GM12878 (cell line): ENCODE results near the gene ACVR1. TPM values are rescaled to one million over a fixed set of nuclear protein-coding genes. Genes with fewer than 3 reads are reported as not detected.

ENCODE experiments used
- ATAC-seq: fragments of 200-7000 bp; cut with Tn5 transposase; 3 replicates; pipeline ENCODE4 v1.9.1; 2020; ENCODE audit warnings: mild to moderate bottlenecking, moderate library complexity
- BruUV-seq: library from RNA; stranded (reverse); fragments of 400-500 nt; replicated peaks from 2 replicates; lab custom pipeline; 2021; lab: Mats Ljungman, UMichigan
- CTCF ChIA-PET: fragments of 300-600 bp; sonication (Branson Sonifier 250); formaldehyde crosslinking; extraction: SDS; loops from one replicate; lab custom pipeline; 2021; ENCODE audit warnings: inconsistent platforms; lab: Yijun Ruan, JAX
- POLR2A ChIA-PET: fragments of 350-600 bp; formaldehyde crosslinking; extraction: SDS; loops from one replicate; lab custom pipeline; 2021; ENCODE audit warnings: inconsistent platforms; lab: Charles Lee
- RAD21 ChIA-PET: fragments of 300-600 bp; sonication (Branson Sonifier 250); formaldehyde crosslinking; loops from one replicate; lab custom pipeline; 2023; ENCODE audit warnings: antibody characterized with exemption; ENCODE audit not compliant: unreplicated experiment; lab: Charles Lee
- SMC1A ChIA-PET: fragments of 300-600 bp; sonication (Branson Sonifier 250); formaldehyde crosslinking; loops from one replicate; lab custom pipeline; 2023; ENCODE audit not compliant: unreplicated experiment, uncharacterized antibody; lab: Charles Lee
- DNase-seq: peaks from one replicate; pipeline ENCODE4 v3.0.0-alpha.2; 2011; ENCODE audit warnings: low read depth, low spot score
- FAIRE-seq: peaks from 3 replicates; lab custom pipeline; 2011; peaks lifted over from hg19 to GRCh38; lab: Jason Lieb, UNC
- H2AFZ ChIP-seq: 2 replicates; pipeline ENCODE4 v1.6.0; 2011; ENCODE audit warnings: low read depth, low read length, control low read depth; ENCODE audit not compliant: control insufficient read depth
- H3K27ac ChIP-seq: 2 replicates; pipeline ENCODE4 v1.5.1; 2011; ENCODE audit warnings: control low read depth; ENCODE audit not compliant: control insufficient read depth, insufficient read depth
- H3K27me3 ChIP-seq, 2 experiments: replicated peaks in 1 of 2; 2 replicates each; pipeline versions ENCODE4 v1.6.0 to v1.6.1; 2011; ENCODE audit warnings: low read length in 1 of 2; ENCODE audit not compliant: control insufficient read depth in 2 of 2, insufficient read depth in 2 of 2
- H3K36me3 ChIP-seq, 2 experiments: 2 replicates each; pipeline ENCODE4 v1.5.1; 2011; ENCODE audit warnings: low read length in 1 of 2; ENCODE audit not compliant: control insufficient read depth in 2 of 2, insufficient read depth in 2 of 2
- H3K4me1 ChIP-seq: 2 replicates; pipeline ENCODE4 v1.6.1; 2011; ENCODE audit warnings: mild to moderate bottlenecking, low read length, moderate library complexity, mixed read lengths; ENCODE audit not compliant: control insufficient read depth, insufficient read depth
- H3K4me2 ChIP-seq: 2 replicates; pipeline ENCODE4 v1.6.0; 2011; ENCODE audit warnings: control low read depth; ENCODE audit not compliant: control insufficient read depth, insufficient read depth
- H3K4me3 ChIP-seq: fragments of 200-600 bp; sonication (generic); 2 replicates; pipeline ENCODE4 v1.5.1; 2016
- H3K79me2 ChIP-seq: 2 replicates; pipeline ENCODE4 v1.6.0; 2011; ENCODE audit warnings: low read length; ENCODE audit not compliant: control insufficient read depth, insufficient read depth
- H3K9ac ChIP-seq: 2 replicates; pipeline ENCODE4 v1.8.0; 2011; ENCODE audit warnings: low read length, control low read depth, mixed read lengths; ENCODE audit not compliant: control insufficient read depth, insufficient read depth
- H3K9me3 ChIP-seq: replicated peaks from 3 replicates; pipeline ENCODE4 v1.5.1; 2011; ENCODE audit warnings: mild to moderate bottlenecking, low read length; ENCODE audit not compliant: control insufficient read depth, insufficient read depth
- H4K20me1 ChIP-seq: 2 replicates; pipeline ENCODE4 v1.6.0; 2011; ENCODE audit not compliant: control insufficient read depth, insufficient read depth
- CEBPB ChIP-seq, 2 experiments: fragments of 150-350 bp in 1 of 2; IDR thresholded peaks; 2 replicates each; pipeline ENCODE4 v1.6.1; 2012 to 2014; ENCODE audit warnings: low read depth in 2 of 2, low read length in 2 of 2, borderline replicate concordance in 1 of 2, inconsistent platforms in 1 of 2
- CEBPZ ChIP-seq: fragments of 150-350 bp; IDR thresholded peaks from 2 replicates; pipeline ENCODE4 v1.6.1; 2016; ENCODE audit warnings: low read depth, low read length
- CHD1 ChIP-seq: IDR thresholded peaks from 2 replicates; pipeline ENCODE4 v1.6.1; 2012; ENCODE audit warnings: low read depth, low read length, improper control_type of control experiment
- EP300 ChIP-seq, 2 experiments: fragments of 150-350 bp in 1 of 2; IDR thresholded peaks; 2 replicates each; pipeline ENCODE4 v1.6.1; 2011 to 2012; ENCODE audit warnings: low read depth in 2 of 2, low read length in 2 of 2, borderline replicate concordance in 1 of 2, improper control_type of control experiment in 1 of 2, inconsistent platforms in 1 of 2; ENCODE audit not compliant: control insufficient read depth in 1 of 2
- GATAD2B ChIP-seq: fragments of 450-650 bp; conservative IDR thresholded peaks from 2 replicates; pipeline ENCODE4 v1.6.1; 2017; ENCODE audit warnings: low read depth, mild to moderate bottlenecking, moderate library complexity
- HDGF ChIP-seq: fragments of 450-650 bp; IDR thresholded peaks from 2 replicates; pipeline ENCODE4 v1.6.1; 2016; ENCODE audit warnings: antibody characterized with exemption
- JUNB ChIP-seq: IDR thresholded peaks from 2 replicates; pipeline ENCODE4 v1.6.1; 2016; ENCODE audit warnings: antibody characterized with exemption, mild to moderate bottlenecking
- JUND ChIP-seq: IDR thresholded peaks from 2 replicates; pipeline ENCODE4 v1.6.1; 2012; ENCODE audit warnings: low read depth, mild to moderate bottlenecking, low read length, improper control_type of control experiment, moderate library complexity
- MLLT1 ChIP-seq: fragments of 450-650 bp; IDR thresholded peaks from 2 replicates; pipeline ENCODE4 v1.6.1; 2016; ENCODE audit warnings: mild to moderate bottlenecking
- NBN ChIP-seq: fragments of 450-650 bp; IDR thresholded peaks from 2 replicates; pipeline ENCODE4 v1.6.1; 2016
- RB1 ChIP-seq: fragments of 450-650 bp; formaldehyde crosslinking; IDR thresholded peaks from 2 replicates; pipeline ENCODE4 v1.6.1; 2017; ENCODE audit warnings: mild to moderate bottlenecking, borderline replicate concordance
- RUNX3 ChIP-seq: IDR thresholded peaks from 2 replicates; pipeline ENCODE4 v1.6.1; 2012; ENCODE audit warnings: low read length, inconsistent platforms
- STAT3 ChIP-seq: IDR thresholded peaks from 2 replicates; pipeline ENCODE4 v1.6.1; 2011; ENCODE audit warnings: low read depth, low read length, improper control_type of control experiment
- TARDBP ChIP-seq: IDR thresholded peaks from 2 replicates; pipeline ENCODE4 v1.6.1; 2016; ENCODE audit warnings: borderline replicate concordance
- TCF7 ChIP-seq: IDR thresholded peaks from 2 replicates; pipeline ENCODE4 v1.6.1; 2014; ENCODE audit warnings: antibody characterized with exemption, borderline replicate concordance
- ZNF622 ChIP-seq: fragments of 450-650 bp; IDR thresholded peaks from 2 replicates; pipeline ENCODE4 v1.6.1; 2017; ENCODE audit warnings: mild to moderate bottlenecking, inconsistent platforms
- WGBS: methylation state at CpG from one replicate; pipeline ENCODE4 v1.1.6; 2016; ENCODE audit warnings: low lambda C conversion rate; ENCODE audit not compliant: insufficient replicate concordance, insufficient coverage; ENCODE audit errors: missing lambda C conversion rate; 5-methylcytosine and 5-hydroxymethylcytosine counted together
- in situ Hi-C: fragments of 300-500 bp; cut with MboI; formaldehyde crosslinking; loops from 9 replicates; pipeline ENCODE4 v1.14.3; 2018; ENCODE audit warnings: mixed read lengths
- intact Hi-C: fragments of 100-400 bp; cut with micrococcal nuclease; formaldehyde crosslinking; loops from one replicate; pipeline ENCODE4 v1.14.2; 2022; ENCODE audit not compliant: unreplicated experiment
- polyA plus RNA-seq, 11 experiments: library from polyadenylated mRNA; depleted of rRNA in 4 of 11; unstranded in 6 of 11; stranded (reverse) in 5 of 11; fragments of >200 nt; fragmentation: Nextera tagmentation in 4 of 11; fragmentation: Illumina TruSeq in 1 of 11; extraction: Ambion mirVana in 4 of 11; extraction: Trizol in 1 of 11; gene quantifications; 1 replicate in 1 of 11; 2 replicates in 10 of 11; pipeline versions ENCODE4 v1.2.1 to v1.2.3, GENCODE V29; 2011 to 2016; ENCODE audit warnings: inconsistent platforms in 2 of 11, missing spikeins in 2 of 11, low read depth in 1 of 11
- total RNA-seq, 4 experiments: library from RNA; depleted of rRNA in 3 of 4; stranded (reverse); fragments of >200 nt in 3 of 4; fragmentation: Illumina TruSeq in 1 of 4; extraction: Trizol in 1 of 4; gene quantifications; 2 replicates each; pipeline versions ENCODE4 v1.2.1 to v1.2.3, GENCODE V29; 2013 to 2021
- TF ChIP-seq, protein P1 (sequence below): IDR thresholded peaks from 2 replicates; pipeline ENCODE4 v1.6.1; 2011; ENCODE audit warnings: borderline replicate concordance, low read depth, mild to moderate bottlenecking, moderate library complexity, mixed read lengths, low read length; ENCODE audit not compliant: insufficient read depth; ENCODE audit errors: extremely low read length
- TF ChIP-seq, protein P2 (sequence below): fragments of 450-650 bp; IDR thresholded peaks from 2 replicates; pipeline ENCODE4 v1.6.1; 2014; ENCODE audit warnings: mild to moderate bottlenecking

The ACVR1 gene
- total and polyA plus RNA-seq, 10 of the 15 experiments (the other 5 are each of a cell fraction or from before 2014, with no cell fraction given) = 0.06 to 0.24 (median 0.14) TPM; not detected in 4

DNA sequence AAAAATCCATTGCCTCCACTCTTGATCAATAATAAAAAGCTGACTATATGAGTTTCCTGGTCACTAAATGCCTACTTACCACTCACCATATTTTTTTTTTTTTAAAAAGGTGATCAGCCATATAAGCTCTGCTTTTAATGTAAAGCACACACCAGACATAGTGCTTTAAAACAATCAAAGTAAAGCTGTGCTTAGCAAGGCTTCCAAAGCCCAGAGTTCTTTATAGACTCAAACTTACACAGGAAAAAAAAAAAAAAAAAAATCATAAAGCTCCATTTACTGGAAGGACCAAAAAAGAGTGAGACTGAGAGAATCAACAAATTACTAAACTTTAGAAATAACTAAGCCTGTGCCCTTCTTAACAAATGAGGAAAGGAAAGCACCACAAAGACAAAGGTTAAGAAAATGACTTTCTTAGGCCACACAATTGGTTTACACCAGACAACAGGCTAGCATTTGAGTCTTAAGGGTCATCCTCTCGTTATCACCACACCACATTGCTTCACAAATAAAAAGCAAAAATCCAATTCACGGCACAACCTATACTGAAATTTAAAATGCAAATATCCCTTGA is 11.2 kb downstream of the ACVR1 start:
- Histone ChIP-seq H3K4me3 (no peak overlapping the region), H3K9ac (no peak overlapping the region), H3K4me1 (no peaks in the 10 kb centered on the region), H3K36me3 (no peaks in the 10 kb centered on the region), H3K9me3 (no peaks in the 10 kb centered on the region), H3K79me2 (no peaks in the 10 kb centered on the region), H3K27ac (no peak overlapping the region), H2AFZ (no peak overlapping the region), H3K27me3 (peaks cover 0 to 3% of the 10 kb centered on the region in 2 experiments; a peak in 1 of 4 replicates), H4K20me1 (no peaks in the 10 kb centered on the region), H3K4me2 (no peak overlapping the region)
- ChIA-PET RAD21 (no interaction called here), SMC1A (no interaction called here), POLR2A (no interaction called here), CTCF (interaction anchor here (0.7 kb wide), 2 partner anchors 17 to 160 kb away, joined by 5 to 6 read pairs; no protein-coding TSS in a partner anchor)
- no peak for ATAC-seq
- WGBS = 0% methylated on average over 2 of the region's 2 CpGs
- FAIRE-seq = no peak
- intact Hi-C loops (no loop called here), in situ Hi-C loops (no loop called here)
- BruUV-seq = no TSS peak
- no peak for DNase-seq
- TF ChIP-seq, protein P1, sequence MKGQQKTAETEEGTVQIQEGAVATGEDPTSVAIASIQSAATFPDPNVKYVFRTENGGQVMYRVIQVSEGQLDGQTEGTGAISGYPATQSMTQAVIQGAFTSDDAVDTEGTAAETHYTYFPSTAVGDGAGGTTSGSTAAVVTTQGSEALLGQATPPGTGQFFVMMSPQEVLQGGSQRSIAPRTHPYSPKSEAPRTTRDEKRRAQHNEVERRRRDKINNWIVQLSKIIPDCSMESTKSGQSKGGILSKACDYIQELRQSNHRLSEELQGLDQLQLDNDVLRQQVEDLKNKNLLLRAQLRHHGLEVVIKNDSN = no peak
- TF ChIP-seq CEBPZ (no peak), CEBPB (IDR thresholded peaks at IDR 0.05; ENCODE audit: borderline replicate concordance in 1 of 2, low read depth in 2 of 2, low read length in 2 of 2) (no peak), RUNX3 (no peak), GATAD2B (no peak), EP300 (IDR thresholded peaks at IDR 0.05; ENCODE audit: borderline replicate concordance in 1 of 2, control insufficient read depth in 1 of 2, low read depth in 2 of 2, low read length in 2 of 2) (no peak), TARDBP (no peak), MLLT1 (no peak), CHD1 (no peak), HDGF (no peak), STAT3 (no peak), RB1 (no peak), JUND (no peak), ZNF622 (no peak), NBN (no peak), JUNB (no peak), TCF7 (no peak)
- TF ChIP-seq, protein P2, sequence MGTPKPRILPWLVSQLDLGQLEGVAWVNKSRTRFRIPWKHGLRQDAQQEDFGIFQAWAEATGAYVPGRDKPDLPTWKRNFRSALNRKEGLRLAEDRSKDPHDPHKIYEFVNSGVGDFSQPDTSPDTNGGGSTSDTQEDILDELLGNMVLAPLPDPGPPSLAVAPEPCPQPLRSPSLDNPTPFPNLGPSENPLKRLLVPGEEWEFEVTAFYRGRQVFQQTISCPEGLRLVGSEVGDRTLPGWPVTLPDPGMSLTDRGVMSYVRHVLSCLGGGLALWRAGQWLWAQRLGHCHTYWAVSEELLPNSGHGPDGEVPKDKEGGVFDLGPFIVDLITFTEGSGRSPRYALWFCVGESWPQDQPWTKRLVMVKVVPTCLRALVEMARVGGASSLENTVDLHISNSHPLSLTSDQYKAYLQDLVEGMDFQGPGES = no peak
